Retina (tissue), 1 donor: Measurements from ENCODE around the gene PDE1A.
A peak's percentile ranks its signal among the peaks of the same experiment; 100 is the strongest.

Experiments used
- DNase-seq: peaks from one replicate; pipeline ENCODE4 v3.0.0-alpha.2; 2016

PDE1A gene

GRCh38 chr2:182186132-182186735 is 240.6 kb downstream of the PDE1A start:
- DNase-seq = peak; percentile 44

- DNase-seq = no peak
Observed at GRCh38 chr2:182182436-182182835, 244.4 kb downstream of the PDE1A start.

DNA sequence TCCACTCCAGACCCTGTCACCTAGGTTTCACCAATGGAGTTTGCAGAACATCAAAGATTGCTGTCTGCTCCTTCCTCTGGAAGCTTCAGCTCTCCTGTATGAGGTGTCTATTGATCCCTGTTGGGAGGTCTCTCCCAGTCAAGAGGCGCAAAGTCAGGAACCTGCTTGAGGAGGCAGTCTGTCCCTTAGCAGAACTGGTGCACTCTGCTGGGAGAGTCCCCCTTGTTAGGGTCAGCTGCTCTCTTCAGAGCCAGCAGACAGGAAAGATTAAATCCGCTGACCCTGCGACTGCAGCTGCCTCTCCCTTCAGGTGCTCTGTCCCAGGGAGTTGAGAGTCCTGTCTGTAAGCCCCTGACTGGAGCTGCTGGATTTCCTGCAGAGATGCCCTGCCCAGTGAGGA is 245.5 kb downstream of the PDE1A start:
- DNase-seq = no peak

- no peak for DNase-seq
Observed at GRCh38 chr2:182179176-182179575, 247.7 kb downstream of the PDE1A start.

DNA sequence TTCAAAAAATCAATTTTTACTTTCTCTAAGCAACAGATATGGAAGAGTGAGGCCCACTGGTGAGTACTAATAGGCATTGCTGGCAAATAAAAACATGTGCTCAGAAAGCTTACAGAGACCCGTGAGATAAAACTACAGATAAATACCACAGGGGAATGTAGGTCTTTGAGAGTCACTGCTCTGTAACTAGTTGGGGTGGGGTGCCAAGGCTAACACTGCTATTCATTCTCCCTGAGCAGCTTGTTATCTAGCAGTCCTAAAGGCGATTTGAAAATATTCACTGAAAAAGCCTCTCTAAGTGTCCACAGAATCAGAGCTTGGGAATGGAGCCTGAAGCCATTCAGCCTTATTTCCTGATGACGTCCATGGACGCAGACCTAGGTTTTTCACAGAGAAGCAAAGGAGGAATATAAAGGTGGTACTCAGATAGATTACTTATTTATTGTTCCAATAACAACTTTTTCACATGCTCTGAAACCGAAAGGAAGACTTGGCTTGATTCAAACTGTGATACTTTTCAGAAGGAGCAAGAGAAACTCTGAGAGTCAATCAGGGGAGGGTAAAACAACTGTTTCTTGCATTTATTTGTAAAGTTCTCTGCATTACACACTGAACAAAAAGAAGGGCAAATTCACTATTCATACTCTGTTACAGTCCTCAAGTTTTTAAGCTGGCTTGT is 252.8 kb downstream of the PDE1A start:
- no peak for DNase-seq

DNA sequence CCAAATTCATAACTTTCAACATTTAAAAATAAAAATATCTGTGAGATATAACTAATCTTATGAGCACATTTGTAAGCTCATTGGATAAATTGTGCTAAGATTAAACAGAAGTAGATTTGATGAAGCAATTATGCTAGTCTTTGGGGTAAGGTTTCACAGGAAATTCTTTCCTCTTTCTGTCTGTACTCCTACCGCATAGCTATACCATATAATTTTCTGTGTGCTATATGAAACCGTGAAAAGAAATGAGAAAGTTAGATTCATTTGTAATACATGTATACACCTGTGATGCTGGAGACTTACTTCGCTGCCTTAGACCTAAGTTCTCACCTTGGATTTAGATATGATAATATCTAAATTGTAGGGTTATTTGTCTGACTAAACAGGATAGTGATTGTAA is 256.5 kb downstream of the PDE1A start:
- DNase-seq = no peak

DNA sequence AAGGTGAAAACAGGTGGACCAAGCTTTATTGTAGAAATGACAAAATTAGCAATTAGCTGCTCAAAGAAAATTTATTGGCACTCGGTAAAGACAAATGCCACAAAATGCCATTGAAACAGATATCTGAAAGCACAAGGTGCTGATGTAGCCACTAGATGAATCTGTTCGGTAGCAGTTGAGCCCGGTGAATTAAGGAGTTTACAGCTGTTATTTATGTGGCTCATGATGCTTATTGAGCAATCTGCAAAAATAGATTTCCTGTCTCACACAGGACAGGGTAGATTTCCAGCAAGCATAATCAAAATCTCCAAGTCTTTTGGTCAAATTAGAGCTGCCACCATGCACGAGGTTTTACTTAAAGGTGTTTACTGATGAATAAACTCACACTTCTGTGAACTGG is 259.0 kb downstream of the PDE1A start:
- DNase-seq = no peak

DNA sequence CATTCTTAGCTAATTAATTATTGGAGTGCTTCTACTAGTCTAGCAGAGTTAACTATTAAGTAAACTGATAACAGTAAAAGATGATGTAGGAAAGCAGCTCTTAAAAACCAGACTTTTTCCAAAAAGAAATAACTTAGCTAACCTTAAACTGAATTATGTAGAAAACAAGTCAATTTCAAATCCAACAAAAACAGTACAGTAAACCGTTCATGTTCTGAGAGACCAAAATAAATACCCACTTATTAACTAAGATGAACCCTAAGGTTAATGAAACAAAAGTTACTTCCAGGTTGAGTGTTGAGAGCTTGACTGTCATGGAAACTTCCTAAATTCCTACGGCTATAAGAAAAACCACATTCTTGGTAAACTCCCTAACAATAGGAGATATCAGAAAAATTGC is 260.0 kb downstream of the PDE1A start:
- no peak for DNase-seq

DNA sequence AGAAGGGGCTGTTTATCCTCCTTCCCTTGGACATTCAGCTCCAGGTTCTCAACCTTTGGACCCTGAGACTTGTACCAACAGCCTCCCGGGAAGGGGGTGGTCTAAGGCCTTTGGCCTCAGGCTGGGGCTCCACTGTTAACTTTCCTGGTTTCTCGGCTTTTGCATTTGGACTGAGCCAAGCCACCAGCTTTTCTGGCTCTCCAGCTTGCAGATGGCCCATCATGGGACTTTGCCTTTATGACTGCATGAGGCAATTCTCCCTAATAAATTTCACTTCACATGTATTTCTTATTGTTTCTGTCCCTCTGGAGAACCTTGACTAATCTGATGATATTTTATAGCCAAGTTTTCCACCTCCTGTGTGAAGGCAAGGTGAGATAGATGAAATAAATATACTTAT is 260.4 kb downstream of the PDE1A start:
- no peak for DNase-seq

DNA sequence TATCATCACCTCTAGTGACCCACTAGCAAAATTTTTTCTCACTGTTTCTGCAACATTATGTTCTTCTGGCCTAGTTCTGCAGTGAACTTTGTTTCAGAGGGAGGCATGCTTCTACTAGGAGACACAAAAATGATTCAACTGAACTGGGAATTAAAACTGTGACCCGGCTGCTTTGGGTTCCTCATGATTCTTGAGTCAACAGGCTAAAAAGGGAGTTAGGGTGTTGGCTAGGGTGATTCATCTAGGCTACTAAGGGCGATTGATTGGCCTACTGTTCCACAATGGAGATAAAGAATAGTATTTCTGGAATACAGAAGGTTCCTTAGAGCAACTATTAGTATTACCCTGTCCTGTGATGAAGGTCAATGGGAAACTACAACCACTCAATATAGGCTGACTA is 261.6 kb downstream of the PDE1A start:
- DNase-seq = no peak

- no peak for DNase-seq
Observed at GRCh38 chr2:182164686-182165085, 262.1 kb downstream of the PDE1A start.

DNA sequence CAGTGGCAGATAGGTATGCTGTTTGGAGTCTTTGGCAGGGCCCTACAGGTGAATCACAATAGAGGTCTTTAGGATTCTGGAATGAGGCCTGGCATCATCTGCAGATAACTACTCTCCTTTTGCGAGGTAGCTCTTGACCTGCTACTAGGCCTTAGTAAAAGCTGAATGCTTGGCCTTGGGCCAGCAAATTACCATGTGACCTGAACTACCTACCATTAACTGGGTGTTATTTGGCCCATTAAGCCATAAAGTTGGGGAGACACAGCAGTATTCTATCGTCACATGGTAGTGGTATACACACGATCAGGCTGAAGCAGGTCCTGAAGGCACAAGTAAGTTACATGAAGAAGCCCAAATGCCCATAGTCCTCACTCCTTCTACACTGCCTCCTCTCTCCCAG is 263.0 kb downstream of the PDE1A start:
- DNase-seq = no peak

DNA sequence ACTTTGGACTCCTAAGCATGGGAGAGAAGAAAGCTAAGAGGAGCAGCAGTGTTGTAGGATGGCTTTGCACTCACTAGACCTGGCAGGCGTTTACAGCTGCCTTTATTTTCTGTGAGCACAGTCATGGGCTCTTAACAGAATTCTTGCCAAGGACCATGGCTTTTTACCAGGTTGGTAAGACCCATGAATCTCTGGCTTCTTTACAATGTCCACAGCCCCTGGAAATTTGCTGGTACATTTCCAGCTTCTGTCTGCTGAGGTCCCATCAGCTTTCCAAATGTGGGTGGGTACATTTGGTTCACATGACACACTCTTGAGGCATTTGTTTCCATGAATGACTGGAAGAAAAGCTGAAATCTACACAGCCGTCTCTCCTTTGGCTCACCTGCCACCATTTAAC is 278.5 kb downstream of the PDE1A start:
- no peak for DNase-seq

- no peak for DNase-seq
Observed at GRCh38 chr2:182144776-182145165, 282.1 kb downstream of the PDE1A start.

- DNase-seq = no peak
Observed at GRCh38 chr2:182144041-182144775, 282.6 kb downstream of the PDE1A start.

GRCh38 chr2:182142062-182142461 is 284.8 kb downstream of the PDE1A start:
- no peak for DNase-seq

DNA sequence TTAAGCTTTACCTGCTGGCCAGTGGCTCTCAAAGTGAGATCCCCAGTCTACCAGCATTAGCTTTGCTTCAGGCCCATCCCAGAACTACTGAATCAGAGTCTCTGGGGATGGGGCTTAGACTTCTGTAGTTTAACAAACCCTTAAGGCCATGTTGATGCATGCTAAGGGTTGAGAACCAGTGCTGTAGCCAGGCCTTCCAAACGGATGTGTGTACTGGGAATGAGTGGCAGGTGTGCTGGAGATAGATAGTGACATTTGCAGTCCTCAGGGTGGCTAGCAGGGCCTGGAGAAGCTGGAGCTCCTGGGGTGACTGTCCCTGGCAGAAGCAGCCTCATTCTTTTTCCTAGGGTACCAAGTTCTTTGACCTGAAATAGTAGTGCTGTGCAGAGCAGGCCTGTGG is 292.6 kb downstream of the PDE1A start:
- no peak for DNase-seq

DNA sequence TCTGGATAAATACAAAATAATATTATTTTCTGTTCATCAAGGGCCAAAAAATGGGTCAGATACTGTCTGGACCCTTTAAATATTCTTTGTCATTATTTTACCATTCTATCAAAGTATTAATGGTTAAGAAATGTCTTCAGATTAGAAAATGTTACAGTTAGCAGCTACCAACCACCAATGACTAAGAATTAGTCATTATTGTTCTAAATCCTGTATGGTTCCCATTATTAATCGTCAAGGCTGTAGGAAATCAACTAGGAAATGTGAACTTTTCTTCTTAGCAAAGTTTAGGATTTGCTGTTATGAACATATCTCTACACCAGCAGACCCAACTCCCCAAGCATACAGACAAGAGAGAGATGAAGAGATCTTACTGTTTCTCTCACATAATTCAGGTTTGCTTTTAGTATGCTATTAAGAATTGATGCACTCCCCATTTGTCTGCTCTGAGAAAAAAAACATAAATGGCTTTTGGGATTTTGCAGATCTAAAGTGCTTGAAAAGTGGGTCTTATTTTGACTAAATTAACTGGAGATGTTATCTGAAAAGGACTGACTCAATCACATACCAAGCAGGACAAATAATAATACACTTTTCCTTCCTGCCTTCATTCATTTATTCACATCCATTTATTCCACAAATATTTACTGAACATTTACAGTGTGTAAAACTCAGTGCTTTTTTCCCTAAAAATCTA is 293.5 kb downstream of the PDE1A start:
- no peak for DNase-seq

- DNase-seq = no peak
Observed at GRCh38 chr2:182132605-182133004, 294.2 kb downstream of the PDE1A start.

DNA sequence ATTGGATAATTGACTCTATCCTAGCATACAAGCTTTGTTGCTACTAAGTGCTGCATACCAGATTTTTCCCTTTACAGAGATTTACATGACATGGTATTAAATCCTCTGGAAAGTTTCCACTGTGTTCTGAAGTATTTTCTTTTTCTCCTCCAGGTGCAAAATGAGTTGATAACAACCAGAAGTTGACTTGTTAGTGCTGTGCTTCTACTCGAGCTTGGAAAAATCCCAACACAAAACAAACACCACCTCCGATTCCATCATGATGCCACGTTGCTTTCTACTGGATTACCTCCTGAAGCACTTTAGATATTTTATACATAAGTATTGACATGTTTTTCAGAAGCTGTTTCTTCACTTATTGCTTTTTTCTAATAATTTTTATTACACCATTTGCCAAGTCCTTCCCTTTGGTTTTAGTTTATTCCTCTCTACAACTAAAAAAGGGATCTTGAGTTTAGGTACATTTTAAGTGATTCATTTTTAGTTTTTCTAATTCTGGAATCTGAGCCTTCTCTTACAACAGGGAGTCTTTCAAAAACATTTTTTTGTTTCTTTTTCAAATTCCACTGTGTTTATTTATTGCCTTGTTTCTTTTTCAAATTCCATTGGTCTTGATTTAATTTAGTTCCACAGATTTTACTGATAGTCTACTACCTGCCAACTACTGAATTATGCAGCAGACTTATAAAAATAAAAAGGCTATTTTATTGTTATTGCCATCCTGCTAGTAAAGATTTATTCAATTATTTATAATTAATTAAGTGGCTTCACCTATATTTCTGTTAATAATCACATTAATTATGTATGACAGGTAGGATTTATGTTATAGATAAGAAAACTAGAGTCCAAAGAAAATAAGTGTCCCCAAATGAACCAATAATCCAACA is 297.8 kb downstream of the PDE1A start:
- DNase-seq = no peak

- DNase-seq = no peak
Observed at GRCh38 chr2:182117196-182117595, 309.6 kb downstream of the PDE1A start.

DNA sequence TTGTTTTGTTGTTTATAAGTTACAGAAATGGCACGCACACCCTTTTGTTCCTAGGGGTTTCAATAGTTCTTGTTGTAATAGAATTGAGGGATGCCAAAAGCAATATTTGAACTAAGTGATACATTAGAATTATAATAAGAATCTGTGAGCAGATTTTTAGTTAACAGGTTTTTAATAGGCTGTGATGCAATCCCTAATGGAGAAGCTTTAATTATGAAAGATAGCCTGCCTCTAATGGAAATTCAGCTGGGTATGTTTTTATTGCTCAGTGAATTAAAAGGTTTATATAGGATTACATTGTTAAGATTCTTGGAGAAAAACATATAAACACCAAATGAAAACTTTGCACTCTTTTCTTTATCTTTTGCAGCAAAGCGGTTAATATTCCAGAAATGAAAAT is 310.1 kb downstream of the PDE1A start:
- DNase-seq = no peak

DNA sequence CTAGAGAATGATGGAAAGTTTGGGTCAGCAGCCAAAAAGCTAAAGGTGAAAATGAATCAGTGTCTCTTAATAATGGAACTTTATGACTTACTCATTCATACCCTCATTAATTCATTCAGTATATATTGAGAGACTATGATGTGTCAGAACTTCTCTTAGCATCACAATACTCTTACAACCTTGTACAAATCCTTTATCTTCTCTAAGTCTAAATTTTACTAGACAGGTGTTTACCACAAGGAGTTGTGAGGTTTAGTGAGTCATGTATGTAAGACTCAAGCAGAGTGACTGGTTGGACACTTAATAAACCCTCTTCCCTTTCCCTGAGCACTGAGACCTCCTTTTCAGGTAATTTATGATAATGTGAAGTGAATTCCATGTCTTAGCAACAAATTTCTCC is 311.6 kb downstream of the PDE1A start:
- DNase-seq = no peak
